Neural cell (in vitro differentiated cells): Measurements from ENCODE around the gene PMPCA. TPM values are rescaled to one million over a fixed set of nuclear protein-coding genes. Genes with fewer than 3 reads are reported as not detected.

Experiments
- H2AFZ ChIP-seq: fragments of 200-600, 300-800 bp; sonication (generic), shearing (Covaris generic); 2 replicates; pipeline ENCODE4 v1.6.0; 2014; ENCODE audit warnings: low read depth, mild to moderate bottlenecking, antibody characterized with exemption, low read length, moderate library complexity
- H3F3A ChIP-seq: fragments of 200-600 bp; shearing (Covaris generic); 2 replicates; pipeline ENCODE4 v1.6.1; 2016; ENCODE audit warnings: mild to moderate bottlenecking, moderate library complexity, mixed read lengths, antibody characterized with exemption, low read length; ENCODE audit not compliant: insufficient read depth, poor library complexity, severe bottlenecking
- H3K27ac ChIP-seq: fragments of 200-600, 300-800 bp; sonication (generic), shearing (Covaris generic); 2 replicates; pipeline ENCODE4 v1.5.1; 2014; ENCODE audit warnings: mild to moderate bottlenecking, low read length, moderate library complexity
- H3K27me3 ChIP-seq: fragments of 300-800, 200-600 bp; sonication (generic), shearing (Covaris generic); 2 replicates; pipeline ENCODE4 v1.6.0; 2014; ENCODE audit warnings: mild to moderate bottlenecking, low read depth, low read length, moderate library complexity; ENCODE audit not compliant: insufficient read depth
- H3K36me3 ChIP-seq: fragments of 300-800, 200-600 bp; sonication (generic), shearing (Covaris generic); 2 replicates; pipeline ENCODE4 v1.5.1; 2014; ENCODE audit warnings: mild to moderate bottlenecking, antibody characterized with exemption, low read length, moderate library complexity; ENCODE audit not compliant: insufficient read depth
- H3K4me2 ChIP-seq: fragments of 300-800, 200-600 bp; sonication (generic), shearing (Covaris generic); 2 replicates; pipeline ENCODE4 v1.6.0; 2014; ENCODE audit warnings: mild to moderate bottlenecking, low read length
- H3K4me3 ChIP-seq: fragments of 300-800, 200-600 bp; sonication (generic), shearing (Covaris generic); 2 replicates; pipeline ENCODE4 v1.5.1; 2014; ENCODE audit warnings: mild to moderate bottlenecking, low read length, moderate library complexity
- H3K79me2 ChIP-seq: fragments of 200-600 bp; shearing (Covaris generic); replicated peaks from 2 replicates; pipeline ENCODE4 v1.6.0; 2014; ENCODE audit warnings: mild to moderate bottlenecking, low read length, moderate library complexity; ENCODE audit not compliant: insufficient read depth
- H3K9ac ChIP-seq: fragments of 300-800, 200-600 bp; sonication (generic), shearing (Covaris generic); 2 replicates; pipeline ENCODE4 v1.6.1; 2016; ENCODE audit warnings: mild to moderate bottlenecking, low read length, mixed read lengths
- H3K9me2 ChIP-seq: fragments of 200-600 bp; shearing (Covaris generic); 2 replicates; pipeline ENCODE4 v1.6.1; 2016; ENCODE audit warnings: mild to moderate bottlenecking, low read length, mixed read lengths; ENCODE audit not compliant: insufficient read depth
- H3K9me3 ChIP-seq: fragments of 200-600, 300-800 bp; sonication (generic), shearing (Covaris generic); 2 replicates; pipeline ENCODE4 v1.6.1; 2016; ENCODE audit warnings: mild to moderate bottlenecking, mixed run types, low read length, moderate library complexity, mixed read lengths
- H4K20me1 ChIP-seq: fragments of 200-600 bp; shearing (Covaris generic); 2 replicates; pipeline ENCODE4 v1.6.1; 2016; ENCODE audit warnings: mild to moderate bottlenecking, mixed run types; ENCODE audit not compliant: insufficient read depth
- CTCF ChIP-seq: fragments of 450-650 bp; IDR thresholded peaks from 2 replicates; pipeline ENCODE4 v1.5.1; 2014; ENCODE audit warnings: antibody characterized with exemption, mild to moderate bottlenecking, moderate library complexity; ENCODE audit not compliant: poor library complexity, severe bottlenecking
- EP300 ChIP-seq: fragments of 450-650 bp; conservative IDR thresholded peaks from 2 replicates; pipeline ENCODE4 v1.6.1; 2014; ENCODE audit warnings: antibody characterized with exemption, mild to moderate bottlenecking, moderate library complexity; ENCODE audit not compliant: poor library complexity, severe bottlenecking
- EZH2 ChIP-seq: fragments of 200-600, 300-800 bp; shearing (Covaris generic), sonication (generic); IDR thresholded peaks from 2 replicates; pipeline ENCODE4 v1.6.1; 2014; ENCODE audit warnings: antibody characterized with exemption, low read length, borderline replicate concordance, mild to moderate bottlenecking; ENCODE audit not compliant: insufficient read depth, poor library complexity, severe bottlenecking
- MXI1 ChIP-seq: fragments of 450-650 bp; conservative IDR thresholded peaks from 2 replicates; pipeline ENCODE4 v1.6.1; 2014; ENCODE audit warnings: antibody characterized with exemption, mild to moderate bottlenecking; ENCODE audit not compliant: poor library complexity, severe bottlenecking
- POLR2AphosphoS5 ChIP-seq: IDR thresholded peaks from 2 replicates; pipeline ENCODE4 v1.6.1; 2012
- RAD21 ChIP-seq: fragments of 450-650 bp; conservative IDR thresholded peaks from 2 replicates; pipeline ENCODE4 v1.6.1; 2014; ENCODE audit warnings: antibody characterized with exemption, mild to moderate bottlenecking, moderate library complexity
- REST ChIP-seq: IDR thresholded peaks from 2 replicates; pipeline ENCODE4 v1.6.1; 2012; ENCODE audit warnings: borderline replicate concordance
- SMC3 ChIP-seq: fragments of 450-650 bp; conservative IDR thresholded peaks from 2 replicates; pipeline ENCODE4 v1.6.1; 2014; ENCODE audit warnings: antibody characterized with exemption, mild to moderate bottlenecking, moderate library complexity; ENCODE audit not compliant: poor library complexity
- TAF1 ChIP-seq: IDR thresholded peaks from 2 replicates; pipeline ENCODE4 v1.6.1; 2012; ENCODE audit warnings: low read depth
- polyA plus RNA-seq: library from polyadenylated mRNA; depleted of rRNA; stranded (reverse); fragments of >200 nt; gene quantifications from 2 replicates; pipeline ENCODE4 v1.2.3, GENCODE V29; 2014

Gene PMPCA
- polyA plus RNA-seq, 1 donor from 2014 or later, result 61.3 TPM

GRCh38 chr9:136361754-136362449, 48.6 kb upstream of the PMPCA start:
- H3K9me2 ChIP-seq, result no peaks in the 10 kb centered on the region
- no peak overlapping the region for H2AFZ ChIP-seq
- no peaks in the 10 kb centered on the region for H3K27me3 ChIP-seq
- no peaks in the 10 kb centered on the region for H3K79me2 ChIP-seq
- no peaks in the 10 kb centered on the region for H3K9me3 ChIP-seq
- no peak overlapping the region for H3K4me2 ChIP-seq
- TF ChIP-seq CTCF, result no peak
- TF ChIP-seq SMC3, result no peak
- TF ChIP-seq MXI1, result no peak
- no peak for TF ChIP-seq EZH2
- no peak for TF ChIP-seq REST
- TF ChIP-seq POLR2AphosphoS5, result no peak
- no peak for TF ChIP-seq EP300
- no peak for TF ChIP-seq TAF1
- TF ChIP-seq RAD21, result no peak
- H3K4me3 ChIP-seq, result no peak overlapping the region
- no peaks in the 10 kb centered on the region for H3K36me3 ChIP-seq
- H3K9ac ChIP-seq, result no peak overlapping the region
- H3F3A ChIP-seq, result no peaks in the 10 kb centered on the region
- H3K27ac ChIP-seq, result no peak overlapping the region
- no peaks in the 10 kb centered on the region for H4K20me1 ChIP-seq

- no peaks in the 10 kb centered on the region for H3K9me3 ChIP-seq
- H3K4me3 ChIP-seq, result peak overlapping the region; percentile 75
- no peak for TF ChIP-seq REST
- no peak for TF ChIP-seq POLR2AphosphoS5
- TF ChIP-seq TAF1, result no peak
- TF ChIP-seq EZH2, result no peak
- TF ChIP-seq SMC3, result no peak
- no peak for TF ChIP-seq CTCF
- no peak for TF ChIP-seq EP300
- no peak for TF ChIP-seq RAD21
- no peak for TF ChIP-seq MXI1
- H3K9ac ChIP-seq, result no peak overlapping the region
- no peak overlapping the region for H3K4me2 ChIP-seq
- no peaks in the 10 kb centered on the region for H3F3A ChIP-seq
- H3K79me2 ChIP-seq, result no peaks in the 10 kb centered on the region
- H4K20me1 ChIP-seq, result no peaks in the 10 kb centered on the region
- H3K27ac ChIP-seq, result no peak overlapping the region
- H3K27me3 ChIP-seq, result no peaks in the 10 kb centered on the region
- no peak overlapping the region for H2AFZ ChIP-seq
- no peaks in the 10 kb centered on the region for H3K36me3 ChIP-seq
- no peaks in the 10 kb centered on the region for H3K9me2 ChIP-seq
These were observed 48.0 kb upstream of the PMPCA start for GRCh38 chr9:136362450-136362784.
